Body of pancreas (tissue), 4 donors: ENCODE results near the gene E2F3. TPM values are rescaled to one million over a fixed set of nuclear protein-coding genes. Genes with fewer than 3 reads are reported as not detected.
"Not testable (repeated sequence)": the region's sequence is repeated elsewhere in the genome, so short reads cannot be mapped to it uniquely, and the experiment has no call there.

Experiments used
- ATAC-seq: fragments of 150-250 bp; one replicate; pipeline ENCODE4 v1.9.1; 2016
- DNase-seq, 4 donors: peaks; one replicate each; pipeline ENCODE4 v3.0.0-alpha.2; 2019
- H3K27ac ChIP-seq, 4 donors: fragments of 200-600 bp; sonication (generic); 1 replicate in 3 of 4; 2 replicates in 1 of 4; pipeline versions ENCODE4 v1.5.1 to v1.6.1; 2016 to 2019; ENCODE audit warnings: mild to moderate bottlenecking in 1 of 4, mixed read lengths in 1 of 4, moderate library complexity in 1 of 4
- H3K27me3 ChIP-seq, 2 donors: fragments of 200-600 bp; sonication (generic); one replicate each; pipeline ENCODE4 v1.6.0; 2016; ENCODE audit warnings: mild to moderate bottlenecking in 1 of 2
- H3K36me3 ChIP-seq, 2 donors: fragments of 200-600 bp; sonication (generic); replicated peaks in 1 of 2; 2 replicates each; pipeline ENCODE4 v1.5.1; 2016; ENCODE audit warnings: low read depth in 2 of 2; ENCODE audit not compliant: insufficient read depth in 1 of 2
- H3K4me1 ChIP-seq: fragments of 200-600 bp; sonication (generic); one replicate; pipeline ENCODE4 v1.6.0; 2016
- H3K4me3 ChIP-seq, 2 donors: fragments of 200-600 bp; sonication (generic); 1 replicate in 1 of 2; 2 replicates in 1 of 2; pipeline ENCODE4 v1.5.1; 2016 to 2019
- H3K9me3 ChIP-seq, 3 donors: fragments of 200-600 bp; sonication (generic); 1 replicate in 2 of 3; 2 replicates in 1 of 3; pipeline ENCODE4 v1.5.1; 2016
- CTCF ChIP-seq, 7 experiments: fragments of 450-650 bp in 4 of 7; fragments of 200-600 bp in 3 of 7; sonication (generic) in 3 of 7; IDR thresholded peaks; one replicate each; pipeline ENCODE4 v1.5.1; 2016 to 2019; ENCODE audit warnings: antibody characterized with exemption in 7 of 7
- POLR2A ChIP-seq, 3 donors: fragments of 450-650 bp; IDR thresholded peaks; one replicate each; pipeline ENCODE4 v1.6.1; 2016; ENCODE audit warnings: antibody characterized with exemption in 3 of 3, mild to moderate bottlenecking in 2 of 3
- WGBS, 2 donors: methylation state at CpG; one replicate each; pipeline ENCODE4 v1.1.5; 2017; 5-methylcytosine and 5-hydroxymethylcytosine counted together
- intact Hi-C: fragments of 100-400 bp; cut with DNase I; formaldehyde crosslinking; loops from one replicate; pipeline ENCODE4 v1.15.1; 2023
- total RNA-seq, 2 donors: library from RNA; depleted of rRNA; stranded (reverse); fragments of >200 nt; gene quantifications; one replicate each; pipeline ENCODE4 v1.1.0, GENCODE V29; 2016

Gene E2F3
- total RNA-seq, 2 donors from 2014 or later = 2.0 to 2.3 TPM

GRCh38 chr6:20461576-20461975 lies 59.9 kb downstream of the E2F3 start:
- Histone ChIP-seq H3K4me1 (no peaks in the 10 kb centered on the region), H3K36me3 (no peaks in the 10 kb centered on the region), H3K27me3 (no peaks in the 10 kb centered on the region), H3K9me3 (no peaks in the 10 kb centered on the region), H3K4me3 (no peak overlapping the region), H3K27ac (no peak overlapping the region)
- ATAC-seq (no peak), DNase-seq (no peak)
- no peak for TF ChIP-seq POLR2A (IDR thresholded peaks at IDR 0.05)
- 79% methylated on average over 6 of the region's 6 CpGs for WGBS, 2 donors
- intact Hi-C loops = no loop called here

- Histone ChIP-seq H3K27me3 (no peaks in the 10 kb centered on the region), H3K27ac (no peak overlapping the region), H3K4me1 (no peaks in the 10 kb centered on the region), H3K36me3 (no peaks in the 10 kb centered on the region), H3K4me3 (no peak overlapping the region), H3K9me3 (no peaks in the 10 kb centered on the region)
- DNase-seq = no peak
- TF ChIP-seq CTCF (IDR thresholded peaks at IDR 0.05) = no peak
- TF ChIP-seq POLR2A (IDR thresholded peaks at IDR 0.05) = no peak
- intact Hi-C loops = no loop called here
- ATAC-seq = no peak
- 87 to 96% methylated on average over 5 of the region's 5 CpGs for WGBS, 2 donors
Measured at GRCh38 chr6:20463396-20463795, 61.7 kb downstream of the E2F3 start.

GRCh38 chr6:20464041-20464440 lies 62.4 kb downstream of the E2F3 start:
- no peaks in the 10 kb centered on the region for H3K27me3 ChIP-seq
- H3K9me3 ChIP-seq = no peaks in the 10 kb centered on the region
- ATAC-seq (no peak), DNase-seq (no peak)
- no peak overlapping the region for H3K4me3 ChIP-seq
- intact Hi-C loops = no loop called here
- WGBS, 2 donors = 97 to 100% methylated on average over 2 of the region's 2 CpGs
- TF ChIP-seq POLR2A (IDR thresholded peaks at IDR 0.05) (no peak), CTCF (IDR thresholded peaks at IDR 0.05) (no peak)
- H3K27ac ChIP-seq = no peak overlapping the region
- no peaks in the 10 kb centered on the region for H3K4me1 ChIP-seq
- no peaks in the 10 kb centered on the region for H3K36me3 ChIP-seq

DNA sequence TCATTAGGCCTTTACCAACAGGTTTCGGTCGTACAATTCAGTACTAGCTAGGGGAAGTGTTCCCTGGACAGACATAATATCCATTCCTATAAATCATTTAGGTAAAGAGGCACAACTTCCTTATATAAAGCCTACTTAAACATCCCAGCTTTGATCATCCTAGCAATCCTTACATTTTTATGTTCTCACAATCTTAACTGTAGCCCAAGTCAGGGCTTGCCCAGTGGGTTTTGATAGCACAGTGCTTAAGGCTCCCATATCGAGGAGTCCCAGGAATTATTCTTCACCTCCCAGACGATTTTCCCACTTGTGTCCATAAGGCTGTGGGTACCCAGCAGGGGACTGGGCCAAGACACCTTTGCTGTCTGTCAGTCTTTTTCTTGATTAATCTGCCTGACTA lies 63.2 kb downstream of the E2F3 start:
- TF ChIP-seq CTCF (IDR thresholded peaks at IDR 0.05) (no peak), POLR2A (IDR thresholded peaks at IDR 0.05) (no peak)
- ATAC-seq (no peak), DNase-seq (no peak)
- Histone ChIP-seq H3K27ac (no peak overlapping the region), H3K4me3 (no peak overlapping the region), H3K9me3 (no peaks in the 10 kb centered on the region), H3K27me3 (no peaks in the 10 kb centered on the region), H3K36me3 (no peaks in the 10 kb centered on the region), H3K4me1 (no peaks in the 10 kb centered on the region)
- 92 to 94% methylated on average over 4 of the region's 4 CpGs for WGBS, 2 donors
- intact Hi-C loops = no loop called here

- ATAC-seq, H3K4me3 ChIP-seq, DNase-seq, H3K27me3 ChIP-seq, H3K36me3 ChIP-seq, H3K9me3 ChIP-seq, intact Hi-C loops, H3K27ac ChIP-seq, H3K4me1 ChIP-seq: not testable (repeated sequence)
- WGBS, 2 donors = 94 to 99% methylated on average over 4 of the region's 4 CpGs
Measured at GRCh38 chr6:20465616-20466015, 63.9 kb downstream of the E2F3 start.

DNA sequence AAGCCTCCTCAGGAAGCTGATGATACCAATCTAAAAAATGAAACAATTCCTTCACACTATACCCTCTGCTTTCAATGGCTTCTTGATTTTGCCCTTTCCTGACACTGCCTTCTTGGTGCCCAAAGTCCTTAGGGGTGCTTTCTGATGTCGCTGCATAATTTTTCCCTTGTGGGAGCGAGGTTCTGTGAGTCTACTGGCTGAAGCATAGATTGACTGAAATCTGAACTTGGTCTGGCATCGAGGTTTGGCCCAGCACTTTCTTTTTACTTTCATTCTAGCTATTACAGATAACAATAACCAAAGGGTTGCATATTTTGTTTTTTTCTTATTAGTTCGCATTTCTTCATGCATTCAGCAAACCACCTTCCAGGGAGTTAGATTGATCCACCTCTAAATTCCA lies 65.8 kb downstream of the E2F3 start:
- TF ChIP-seq CTCF (IDR thresholded peaks at IDR 0.05) (no peak), POLR2A (IDR thresholded peaks at IDR 0.05) (no peak)
- intact Hi-C loops = no loop called here
- H3K4me1 ChIP-seq = no peaks in the 10 kb centered on the region
- H3K4me3 ChIP-seq = no peak overlapping the region
- no peaks in the 10 kb centered on the region for H3K36me3 ChIP-seq
- H3K27ac ChIP-seq = no peak overlapping the region
- 89 to 99% methylated on average over 4 of the region's 4 CpGs for WGBS, 2 donors
- DNase-seq (no peak), ATAC-seq (no peak)
- H3K27me3 ChIP-seq = no peaks in the 10 kb centered on the region
- H3K9me3 ChIP-seq = no peaks in the 10 kb centered on the region
